HUES48 (cell line): ENCODE results near the gene PDX1.

Experiments
- H3K27ac ChIP-seq: one replicate; pipeline ENCODE4 v1.7.0; 2013; ENCODE audit warnings: low read depth, low read length, inconsistent platforms
- H3K27me3 ChIP-seq: 2 replicates; pipeline ENCODE4 v1.6.1; 2013; ENCODE audit warnings: mild to moderate bottlenecking, low read length; ENCODE audit not compliant: control insufficient read depth, insufficient read depth
- H3K36me3 ChIP-seq: 2 replicates; pipeline ENCODE4 v1.6.1; 2013; ENCODE audit warnings: low read length; ENCODE audit not compliant: control insufficient read depth, insufficient read depth
- H3K4me1 ChIP-seq: 2 replicates; pipeline ENCODE4 v1.6.1; 2013; ENCODE audit warnings: mild to moderate bottlenecking, low read length; ENCODE audit not compliant: control insufficient read depth, insufficient read depth
- H3K4me3 ChIP-seq: 2 replicates; pipeline ENCODE4 v1.5.1; 2013; ENCODE audit warnings: mild to moderate bottlenecking, low read depth, low read length
- H3K9ac ChIP-seq: 2 replicates; pipeline ENCODE4 v1.6.1; 2013; ENCODE audit warnings: mild to moderate bottlenecking, low read depth, low read length, moderate library complexity
- H3K9me3 ChIP-seq: 2 replicates; pipeline ENCODE4 v1.6.1; 2013; ENCODE audit warnings: low read length; ENCODE audit not compliant: control insufficient read depth, insufficient read depth

The PDX1 gene

GRCh38 chr13:27966641-27967202 is 46.9 kb downstream of the PDX1 start:
- no peak overlapping the region for H3K9ac ChIP-seq
- peaks cover 53% of the 10 kb centered on the region for H3K4me1 ChIP-seq
- no peaks in the 10 kb centered on the region for H3K9me3 ChIP-seq
- peaks cover 100% of the 10 kb centered on the region for H3K27me3 ChIP-seq
- H3K4me3 ChIP-seq = no peak overlapping the region
- H3K27ac ChIP-seq = no peak overlapping the region
- H3K36me3 ChIP-seq = no peaks in the 10 kb centered on the region

- Histone ChIP-seq H3K27me3 (peaks cover 100% of the 10 kb centered on the region), H3K9me3 (no peaks in the 10 kb centered on the region), H3K4me1 (peaks cover 53% of the 10 kb centered on the region), H3K27ac (no peak overlapping the region), H3K36me3 (no peaks in the 10 kb centered on the region), H3K4me3 (no peak overlapping the region), H3K9ac (no peak overlapping the region)
Observed at GRCh38 chr13:27967203-27967735, 47.5 kb downstream of the PDX1 start.

- H3K9me3 ChIP-seq = no peaks in the 10 kb centered on the region
- peaks cover 49% of the 10 kb centered on the region for H3K4me1 ChIP-seq
- no peaks in the 10 kb centered on the region for H3K36me3 ChIP-seq
- peaks cover 100% of the 10 kb centered on the region for H3K27me3 ChIP-seq
- no peak overlapping the region for H3K9ac ChIP-seq
- H3K4me3 ChIP-seq = no peak overlapping the region
- H3K27ac ChIP-seq = no peak overlapping the region
Observed at GRCh38 chr13:27967736-27968315, 48.0 kb downstream of the PDX1 start.

- peaks cover 100% of the 10 kb centered on the region for H3K27me3 ChIP-seq
- H3K27ac ChIP-seq = no peak overlapping the region
- peaks cover 44% of the 10 kb centered on the region for H3K4me1 ChIP-seq
- no peaks in the 10 kb centered on the region for H3K9me3 ChIP-seq
- no peak overlapping the region for H3K9ac ChIP-seq
- H3K4me3 ChIP-seq = peak overlapping the region; percentile 41
- H3K36me3 ChIP-seq = no peaks in the 10 kb centered on the region
Observed at GRCh38 chr13:27968316-27969081, 48.7 kb downstream of the PDX1 start.

- Histone ChIP-seq H3K4me3 (peak within 1 kb of the TSS; percentile 41), H3K27me3 (peaks cover 100% of the 10 kb centered on the region), H3K9me3 (peaks cover 1% of the 10 kb centered on the region; the same call in 1 of the 2 replicates), H3K9ac (no peak within 1 kb of the TSS), H3K27ac (no peak within 1 kb of the TSS), H3K36me3 (no peaks in the 10 kb centered on the region), H3K4me1 (peaks cover 44% of the 10 kb centered on the region)
Observed at GRCh38 chr13:27969082-27969865, 49.5 kb downstream of the PDX1 start, which contains the start of gene CDX2. Gene CDX2 (minus strand): TSS chr13:27969315. CDS start chr13:27969006, 309 bp downstream.

GRCh38 chr13:27969866-27970229 is 50.0 kb downstream of the PDX1 start:
- peaks cover 4% of the 10 kb centered on the region; the same call in 1 of the 2 replicates for H3K9me3 ChIP-seq
- peaks cover 44% of the 10 kb centered on the region for H3K4me1 ChIP-seq
- H3K27ac ChIP-seq = no peak overlapping the region
- H3K36me3 ChIP-seq = no peaks in the 10 kb centered on the region
- no peak overlapping the region for H3K4me3 ChIP-seq
- no peak overlapping the region for H3K9ac ChIP-seq
- H3K27me3 ChIP-seq = peaks cover 100% of the 10 kb centered on the region

- Histone ChIP-seq H3K27ac (no peak overlapping the region), H3K4me3 (no peak overlapping the region), H3K27me3 (peaks cover 100% of the 10 kb centered on the region), H3K4me1 (peaks cover 40% of the 10 kb centered on the region), H3K36me3 (no peaks in the 10 kb centered on the region), H3K9me3 (peaks cover 4% of the 10 kb centered on the region; the same call in 1 of the 2 replicates), H3K9ac (no peak overlapping the region)
Observed at GRCh38 chr13:27970382-27971235, 50.8 kb downstream of the PDX1 start.

GRCh38 chr13:27971236-27971645 is 51.4 kb downstream of the PDX1 start:
- no peak overlapping the region for H3K9ac ChIP-seq
- peaks cover 36% of the 10 kb centered on the region for H3K4me1 ChIP-seq
- H3K9me3 ChIP-seq = peaks cover 4% of the 10 kb centered on the region; the same call in 1 of the 2 replicates
- no peaks in the 10 kb centered on the region for H3K36me3 ChIP-seq
- no peak overlapping the region for H3K4me3 ChIP-seq
- peaks cover 100% of the 10 kb centered on the region for H3K27me3 ChIP-seq
- H3K27ac ChIP-seq = no peak overlapping the region

- H3K9ac ChIP-seq = no peak overlapping the region
- H3K4me3 ChIP-seq = no peak overlapping the region
- H3K27ac ChIP-seq = no peak overlapping the region
- peaks cover 4% of the 10 kb centered on the region; the same call in 1 of the 2 replicates for H3K9me3 ChIP-seq
- H3K36me3 ChIP-seq = no peaks in the 10 kb centered on the region
- peaks cover 31% of the 10 kb centered on the region for H3K4me1 ChIP-seq
- peaks cover 100% of the 10 kb centered on the region for H3K27me3 ChIP-seq
Observed at GRCh38 chr13:27971776-27972477, 52.1 kb downstream of the PDX1 start.
